H1 (cell line): ENCODE results near the gene FRMD4B. TPM values are rescaled to one million over a fixed set of nuclear protein-coding genes. Genes with fewer than 3 reads are reported as not detected.

Source experiments
- FOSL1 ChIP-seq: IDR thresholded peaks from 2 replicates; pipeline ENCODE4 v1.6.1; 2011; ENCODE audit warnings: mild to moderate bottlenecking, low read depth, low read length, moderate library complexity; ENCODE audit not compliant: insufficient read depth
- JUND ChIP-seq: IDR thresholded peaks from 2 replicates; pipeline ENCODE4 v1.6.1; 2011; ENCODE audit warnings: mild to moderate bottlenecking, improper control_type of control experiment, low read length
- KDM1A ChIP-seq: fragments of 200-600, 300-600 bp; sonication (generic); IDR thresholded peaks from 2 replicates; pipeline ENCODE4 v1.7.1; 2016; ENCODE audit warnings: mild to moderate bottlenecking, low read length, borderline replicate concordance
- PHF8 ChIP-seq: fragments of 200-600 bp; sonication (generic); conservative IDR thresholded peaks from 2 replicates; pipeline ENCODE4 v1.7.1; 2012; ENCODE audit warnings: low read depth, mild to moderate bottlenecking, inconsistent platforms, low read length, moderate library complexity
- RNF2 ChIP-seq: fragments of 200-900, 300-1000 bp; sonication (generic); IDR thresholded peaks from 2 replicates; pipeline ENCODE4 v1.7.1; 2016; ENCODE audit warnings: borderline replicate concordance, low read depth, mild to moderate bottlenecking, antibody characterized with exemption, low read length; ENCODE audit not compliant: poor library complexity, severe bottlenecking; ENCODE audit errors: missing control alignments
- polyA plus RNA-seq, 7 experiments: library from polyadenylated mRNA; depleted of rRNA in 3 of 7; stranded (reverse) in 5 of 7; unstranded in 2 of 7; fragments of >200 nt in 5 of 7; fragments of 200-250 nt in 2 of 7; gene quantifications; 1 replicate in 5 of 7; 2 replicates in 1 of 7; 4 replicates in 1 of 7; pipeline versions ENCODE4 v1.2.1 to v1.2.3, GENCODE V29; 2011 to 2013; ENCODE audit warnings: missing spikeins in 2 of 7, mixed read lengths in 2 of 7
- total RNA-seq: library from RNA; stranded (reverse); fragmentation: NEBNext Ultra II Directional; extraction: Animal tissue kit (Norgen Biotek cat#: 25700); gene quantifications from 2 replicates; pipeline ENCODE4 v1.2.1, GENCODE V29; 2021

The FRMD4B gene
- total and polyA plus RNA-seq, 2 of the 8 experiments (the other 6 are each of a cell fraction or from before 2014, with no cell fraction given), result 2.7 to 7.2 TPM

DNA sequence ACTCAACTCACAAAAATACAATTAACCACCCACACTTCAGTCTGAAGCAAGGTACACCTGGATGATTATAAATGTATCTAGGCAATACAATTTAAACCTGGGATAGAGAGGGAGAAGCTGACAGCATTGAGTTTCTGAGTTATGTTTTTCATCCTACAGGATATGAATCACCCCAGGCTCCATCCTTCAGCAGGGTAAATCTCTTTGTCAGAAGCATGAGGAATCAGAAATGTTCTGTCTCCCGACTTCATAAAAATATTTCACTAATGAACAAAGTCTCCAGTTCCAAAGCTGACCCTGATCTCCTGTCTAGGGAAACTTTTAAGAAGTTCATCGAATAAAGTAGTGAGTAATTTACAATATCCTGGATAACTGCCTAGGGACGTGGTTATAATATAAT, 25.5 kb upstream of the FRMD4B start (continued):
- no peak for TF ChIP-seq PHF8
- no peak for TF ChIP-seq RNF2
- TF ChIP-seq FOSL1, result no peak
- no peak for TF ChIP-seq KDM1A
- TF ChIP-seq JUND, result no peak
